Heart left ventricle (tissue), 16 donors: ENCODE measurements around the gene UST. TPM values are rescaled to one million over a fixed set of nuclear protein-coding genes. Genes with fewer than 3 reads are reported as not detected.

Source experiments
- ATAC-seq, 4 donors: fragments of 200-7000 bp; cut with Tn5 transposase; one replicate each; pipeline ENCODE4 v1.9.1; 2020 to 2022; ENCODE audit warnings: moderate library complexity in 4 of 4, mild to moderate bottlenecking in 3 of 4, moderate number of reproducible peaks in 1 of 4
- DNase-seq, 5 donors: peaks; one replicate each; pipeline ENCODE4 v3.0.0-alpha.2; 2020
- H3K27ac ChIP-seq, 12 donors: fragments of 200-600 bp; sonication (generic) in 4 of 12; one replicate each; pipeline versions ENCODE4 v1.5.0 to v1.8.0; 2016 to 2022; ENCODE audit warnings: mild to moderate bottlenecking in 2 of 12
- H3K27me3 ChIP-seq, 9 donors: fragments of 200-600 bp; sonication (generic) in 2 of 9; one replicate each; pipeline versions ENCODE4 v1.5.1 to v1.8.0; 2016 to 2022; ENCODE audit warnings: mild to moderate bottlenecking in 3 of 9
- H3K36me3 ChIP-seq, 9 donors: fragments of 200-600 bp; sonication (generic) in 2 of 9; one replicate each; pipeline versions ENCODE4 v1.5.0 to v1.8.0; 2018 to 2022; ENCODE audit warnings: mild to moderate bottlenecking in 2 of 9
- H3K4me1 ChIP-seq, 12 donors: fragments of 200-600 bp; sonication (generic) in 4 of 12; one replicate each; pipeline versions ENCODE4 v1.5.0 to v1.8.0; 2016 to 2022; ENCODE audit warnings: mild to moderate bottlenecking in 3 of 12
- H3K4me3 ChIP-seq, 12 donors: fragments of 200-600 bp; sonication (generic) in 4 of 12; one replicate each; pipeline versions ENCODE4 v1.5.0 to v1.8.0; 2017 to 2022; ENCODE audit warnings: mild to moderate bottlenecking in 9 of 12, moderate library complexity in 4 of 12
- H3K9me3 ChIP-seq, 12 donors: fragments of 200-600 bp; sonication (generic) in 4 of 12; one replicate each; pipeline versions ENCODE4 v1.5.0 to v1.8.0; 2016 to 2022; ENCODE audit warnings: mild to moderate bottlenecking in 1 of 12
- CTCF ChIP-seq, 12 donors: fragments of 200-600 bp; sonication (generic) in 4 of 12; IDR thresholded peaks; one replicate each; pipeline versions ENCODE4 v1.5.0 to v1.8.0; 2018 to 2022; ENCODE audit warnings: antibody characterized with exemption in 12 of 12, mild to moderate bottlenecking in 5 of 12
- POLR2A ChIP-seq, 2 donors: fragments of 450-650 bp; IDR thresholded peaks; one replicate each; pipeline ENCODE4 v1.6.1; 2017; ENCODE audit warnings: antibody characterized with exemption in 2 of 2, mild to moderate bottlenecking in 2 of 2, moderate library complexity in 2 of 2
- whole genome bisulfite sequencing, 4 donors: extraction: QIAGEN DNeasy Blood & Tissue Kit in 2 of 4; methylation state at CpG; one replicate each; pipeline versions ENCODE4 v1.1.5 to v1.1.7; 2013 to 2018; 5-methylcytosine and 5-hydroxymethylcytosine counted together
- intact Hi-C, 10 donors: fragments of 100-400 bp; cut with DNase I; formaldehyde crosslinking; loops; one replicate each; pipeline versions ENCODE4 v1.11.1 to v1.14.2; 2022
- polyA plus RNA-seq, 2 donors: library from polyadenylated mRNA; stranded (reverse); fragments of 200-250 nt; gene quantifications; one replicate each; pipeline ENCODE4 v1.2.3, GENCODE V29; 2013
- total RNA-seq, 9 donors: library from RNA; depleted of rRNA in 2 of 9; stranded (reverse); fragments of >200 nt in 2 of 9; fragmentation: NEBNext Ultra II Directional in 3 of 9; extraction: Animal tissue kit (Norgen Biotek cat#: 25700) in 3 of 9; gene quantifications; one replicate each; pipeline versions ENCODE4 v1.1.0 to v1.2.4, GENCODE V29; 2016 to 2023
- donor health status: ischemic (EF 13 %, LVEDD 7.1; RV severe dilation, severe dysfunction).
- donor health status: healthy with polysubstance abuse.
- donor health status: DM: no; HTN: yes; CAD: no.
- donor health status: DM: no; HTN: no; CAD: no.
- donor health status: ischemic (EF 25% LVEDD 6.9; RV normal size, moderate dysfunction).
- donor health status: ischemic (EF 25% LVEDD 5.7; RV mildly dilated, moderate dysfunction).
- donor health status: healthy.
- donor health status: DM: yes; HTN: yes; CAD: no.
- donor health status: ischemic (EF 35%, LVEDD 5.7; RV mildly dilated, moderate dysfunction).
- donor health status: nonischemic (EF 11% LVEDD 7.7; RV severe dilation, severe dysfunction).
- donor health status: DM: yes; HTN: yes; CAD: no.
- donor health status: PGD.
- donor health status: ischemic (EF 29% LVEDD 5.4; RV normal size, mild dysfunction).
- donor health status: nonischemic (EF 23%, LVEDD 6.1; RV moderate dilation, normal function).

The UST gene
- total and polyA plus RNA-seq, 11 donors: 1.1 to 5.8 (median 2.7) TPM

- 73 to 81% (median 79%) methylated on average over 2 of the region's 2 CpGs for WGBS, 4 donors
- H3K4me1 ChIP-seq: peaks cover 0 to 3% (median 0%) of the 10 kb centered on the region in 12 donors
- H3K9me3 ChIP-seq: no peaks in the 10 kb centered on the region
- no peaks in the 10 kb centered on the region for H3K27me3 ChIP-seq
- no peak overlapping the region for H3K27ac ChIP-seq
- intact Hi-C loops: no loop called here
- ATAC-seq (no peak), DNase-seq (no peak)
- H3K36me3 ChIP-seq: no peaks in the 10 kb centered on the region
- TF ChIP-seq CTCF (IDR thresholded peaks at IDR 0.05) (no peak), POLR2A (IDR thresholded peaks at IDR 0.05) (no peak)
- no peak overlapping the region for H3K4me3 ChIP-seq
Measured at GRCh38 chr6:148983966-148984365, 237.1 kb downstream of the UST start.

- Histone ChIP-seq H3K4me1 (peaks cover 0 to 3% (median 0%) of the 10 kb centered on the region in 12 donors), H3K36me3 (no peaks in the 10 kb centered on the region), H3K27ac (no peak overlapping the region), H3K27me3 (no peaks in the 10 kb centered on the region), H3K4me3 (no peak overlapping the region), H3K9me3 (no peaks in the 10 kb centered on the region)
- DNase-seq (no peak), ATAC-seq (peak in 2 of 4 donors; percentile 52 to 58)
- WGBS, 4 donors: 71 to 83% (median 78%) methylated on average over 4 of the region's 4 CpGs
- intact Hi-C loops: no loop called here
- TF ChIP-seq CTCF (IDR thresholded peaks at IDR 0.05) (no peak), POLR2A (IDR thresholded peaks at IDR 0.05) (no peak)
Measured at GRCh38 chr6:148984531-148985056, 237.8 kb downstream of the UST start.

GRCh38 chr6:148985499-148985898 is 238.7 kb downstream of the UST start:
- TF ChIP-seq POLR2A (IDR thresholded peaks at IDR 0.05) (no peak), CTCF (IDR thresholded peaks at IDR 0.05) (no peak)
- Histone ChIP-seq H3K4me1 (no peaks in the 10 kb centered on the region), H3K4me3 (no peak overlapping the region), H3K27me3 (no peaks in the 10 kb centered on the region), H3K27ac (no peak overlapping the region), H3K9me3 (no peaks in the 10 kb centered on the region), H3K36me3 (no peaks in the 10 kb centered on the region)
- WGBS, 4 donors: 93 to 98% (median 97%) methylated on average over 4 of the region's 4 CpGs
- intact Hi-C loops: no loop called here
- ATAC-seq (no peak), DNase-seq (no peak)

- no peaks in the 10 kb centered on the region for H3K27me3 ChIP-seq
- intact Hi-C loops: no loop called here
- ATAC-seq (no peak), DNase-seq (no peak)
- H3K4me1 ChIP-seq: peaks cover 0 to 3% (median 0%) of the 10 kb centered on the region in 12 donors
- TF ChIP-seq POLR2A (IDR thresholded peaks at IDR 0.05): no peak
- no peak for TF ChIP-seq CTCF (IDR thresholded peaks at IDR 0.05)
- H3K9me3 ChIP-seq: no peaks in the 10 kb centered on the region
- H3K4me3 ChIP-seq: no peak overlapping the region
- H3K36me3 ChIP-seq: no peaks in the 10 kb centered on the region
- 93 to 96% (median 95%) methylated on average over 3 of the region's 3 CpGs for WGBS, 4 donors
- no peak overlapping the region for H3K27ac ChIP-seq
Measured at GRCh38 chr6:148986608-148987007, 239.8 kb downstream of the UST start.
